OCI-LY7 (cell line): ENCODE data around the gene SHISAL1.

ENCODE experiments used
- CTCF ChIP-seq: fragments of 200-600 bp; sonication (generic); conservative IDR thresholded peaks from 2 replicates; pipeline ENCODE4 v1.5.1; 2014; ENCODE audit warnings: mild to moderate bottlenecking, antibody characterized with exemption, low read length, moderate library complexity, mixed read lengths
- EZH2phosphoT487 ChIP-seq: fragments of 200-600 bp; sonication (generic); IDR thresholded peaks from 2 replicates; pipeline ENCODE4 v1.6.1; 2018; ENCODE audit warnings: low read depth, borderline replicate concordance, mild to moderate bottlenecking, mixed run types, antibody characterized with exemption, low read length, moderate library complexity, mixed read lengths

- TF ChIP-seq CTCF = no peak
- no peak for TF ChIP-seq EZH2phosphoT487
Measured at GRCh38 chr22:44276041-44276440, 36.7 kb downstream of the SHISAL1 start.
